Activated CD4-positive, alpha-beta T cell treated with anti-CD3 and anti-CD28 coated beads for 1 hour (primary cell): ENCODE measurements around the gene KDM4C.
"Not testable (repeated sequence)": the region's sequence is repeated elsewhere in the genome, so short reads cannot be mapped to it uniquely, and the experiment has no call there.

ENCODE experiments used
- DNase-seq: peaks from one replicate; pipeline ENCODE4 v3.0.0-alpha.2; 2020

Gene KDM4C

GRCh38 chr9:6764523-6764922 lies 6.8 kb downstream of the KDM4C start:
- no peak for DNase-seq

GRCh38 chr9:6764950-6765349 lies 7.2 kb downstream of the KDM4C start:
- DNase-seq: no peak

GRCh38 chr9:6765396-6765795 lies 7.6 kb downstream of the KDM4C start:
- no peak for DNase-seq

GRCh38 chr9:6766606-6767005 lies 8.8 kb downstream of the KDM4C start:
- no peak for DNase-seq

- DNase-seq: not testable (repeated sequence)
Measured at GRCh38 chr9:6768587-6768986, 10.8 kb downstream of the KDM4C start.

GRCh38 chr9:6771722-6772121 lies 13.9 kb downstream of the KDM4C start:
- no peak for DNase-seq

GRCh38 chr9:6777213-6777902 lies 19.6 kb downstream of the KDM4C start:
- DNase-seq: no peak

- no peak for DNase-seq
Measured at GRCh38 chr9:6779417-6780241, 21.9 kb downstream of the KDM4C start.

- DNase-seq: no peak
Measured at GRCh38 chr9:6780690-6781089, 22.9 kb downstream of the KDM4C start.

- DNase-seq: no peak
Measured at GRCh38 chr9:6781476-6781875, 23.7 kb downstream of the KDM4C start.

GRCh38 chr9:6782345-6782744 lies 24.6 kb downstream of the KDM4C start:
- no peak for DNase-seq

- no peak for DNase-seq
Measured at GRCh38 chr9:6782981-6783380, 25.2 kb downstream of the KDM4C start.

- no peak for DNase-seq
Measured at GRCh38 chr9:6783753-6784152, 26.0 kb downstream of the KDM4C start.

- no peak for DNase-seq
Measured at GRCh38 chr9:6785682-6786081, 27.9 kb downstream of the KDM4C start.

GRCh38 chr9:6787793-6788161 lies 30.0 kb downstream of the KDM4C start:
- DNase-seq: no peak

GRCh38 chr9:6788162-6789016 lies 30.6 kb downstream of the KDM4C start:
- DNase-seq: no peak

GRCh38 chr9:6789017-6789338 lies 31.2 kb downstream of the KDM4C start:
- DNase-seq: not testable (repeated sequence)

- DNase-seq: no peak
Measured at GRCh38 chr9:6790866-6791265, 33.1 kb downstream of the KDM4C start.

- no peak for DNase-seq
Measured at GRCh38 chr9:6793203-6793602, 35.4 kb downstream of the KDM4C start.

GRCh38 chr9:6794936-6795335 lies 37.2 kb downstream of the KDM4C start:
- DNase-seq: no peak

GRCh38 chr9:6802926-6803325 lies 45.2 kb downstream of the KDM4C start:
- DNase-seq: no peak

- DNase-seq: no peak
Measured at GRCh38 chr9:6805532-6805931, 47.8 kb downstream of the KDM4C start.

- not testable (repeated sequence) for DNase-seq
Measured at GRCh38 chr9:6806318-6806717, 48.5 kb downstream of the KDM4C start.

- DNase-seq: not testable (repeated sequence)
Measured at GRCh38 chr9:6807669-6808068, 49.9 kb downstream of the KDM4C start.
